Activated CD8-positive, alpha-beta T cell treated with anti-CD3 and anti-CD28 coated beads, Interleukin-2, amount 10 ng/mL, durations not matched to agents 7 days and 5 days (primary cell): ENCODE measurements around the gene SWSAP1. TPM values are rescaled to one million over a fixed set of nuclear protein-coding genes. Genes with fewer than 3 reads are reported as not detected.
"Not testable (repeated sequence)": the region's sequence is repeated elsewhere in the genome, so short reads cannot be mapped to it uniquely, and the experiment has no call there.

ENCODE experiments used
- ATAC-seq: fragments of 150-1000 bp; cut with Tn5 transposase; one replicate; pipeline ENCODE4 v1.10.0; 2021; ENCODE audit warnings: moderate library complexity
- CTCF ChIA-PET: fragments of 350-600 bp; sonication (Branson Sonifier 250); formaldehyde crosslinking; loops from one replicate; lab custom pipeline; 2021; ENCODE audit warnings: antibody characterized with exemption; lab: Charles Lee
- POLR2A ChIA-PET: fragments of 350-600 bp; sonication (Branson Sonifier 250); formaldehyde crosslinking; loops from one replicate; lab custom pipeline; 2021; ENCODE audit warnings: antibody characterized with exemption; lab: Charles Lee
- DNase-seq: peaks from one replicate; pipeline ENCODE4 v3.0.0-alpha.2; 2020
- H3K27ac Mint-ChIP-seq: one replicate; pipeline ENCODE4 v1.8.0; 2021; ENCODE audit warnings: mild to moderate bottlenecking, mixed read lengths
- H3K27me3 Mint-ChIP-seq: one replicate; pipeline ENCODE4 v1.8.0; 2021; ENCODE audit warnings: low read depth, mixed read lengths
- H3K36me3 Mint-ChIP-seq: one replicate; pipeline ENCODE4 v1.8.0; 2021; ENCODE audit warnings: low read depth, mixed read lengths
- H3K4me1 Mint-ChIP-seq: one replicate; pipeline ENCODE4 v1.8.0; 2021; ENCODE audit warnings: low read depth, mixed read lengths
- H3K4me3 Mint-ChIP-seq: one replicate; pipeline ENCODE4 v1.8.0; 2021; ENCODE audit warnings: mild to moderate bottlenecking, mixed read lengths
- H3K9me3 Mint-ChIP-seq: one replicate; pipeline ENCODE4 v1.8.0; 2022; ENCODE audit warnings: mixed read lengths; ENCODE audit not compliant: insufficient read depth
- total RNA-seq, 2 experiments: library from RNA; stranded (reverse); gene quantifications; one replicate each; pipeline ENCODE4 v1.2.3, GENCODE V29; 2021

The SWSAP1 gene
- total RNA-seq, 2 experiments from 2014 or later, result 3.1 to 3.4 TPM

GRCh38 chr19:11338569-11339253, 35.8 kb upstream of the SWSAP1 start:
- no peaks in the 10 kb centered on the region for H3K27me3 Mint-ChIP-seq
- H3K9me3 Mint-ChIP-seq, result no peaks in the 10 kb centered on the region
- ATAC-seq (no peak), DNase-seq (no peak)
- H3K27ac Mint-ChIP-seq, result no peak overlapping the region
- ChIA-PET CTCF (interaction anchor here (1.5 kb wide), 1 partner anchor 42 kb away, joined by 6 read pairs; no protein-coding TSS in a partner anchor), POLR2A (interaction anchor here (0.9 to 1.0 kb wide), 2 partner anchors 15 to 16 kb away, joined by 3 read pairs; no protein-coding TSS in a partner anchor)
- peaks cover 28% of the 10 kb centered on the region for H3K4me1 Mint-ChIP-seq
- peaks cover 28% of the 10 kb centered on the region for H3K36me3 Mint-ChIP-seq
- peak overlapping the region; percentile 73 for H3K4me3 Mint-ChIP-seq

- peak; percentile 89 for DNase-seq
- Mint-ChIP-seq H3K27ac (no peak within 1 kb of the TSS), H3K4me3 (peak within 1 kb of the TSS; percentile 73), H3K27me3 (no peaks in the 10 kb centered on the region), H3K9me3 (no peaks in the 10 kb centered on the region), H3K4me1 (peaks cover 31% of the 10 kb centered on the region), H3K36me3 (peaks cover 25% of the 10 kb centered on the region)
- ATAC-seq, result peak; percentile 92
- ChIA-PET POLR2A (interaction anchor here (0.6 to 1.2 kb wide), 5 partner anchors 8 to 42 kb away, joined by 3 to 7 read pairs (median 3); partner anchors contain the start of gene SWSAP1), CTCF (interaction anchor here (0.9 to 1.5 kb wide), 5 partner anchors 15 to 143 kb away, joined by 3 to 6 read pairs (median 4); no protein-coding TSS in a partner anchor)
These were observed 35.0 kb upstream of the SWSAP1 start, which contains the start of gene RAB3D for GRCh38 chr19:11339254-11340098. Gene RAB3D, minus strand, starts transcription at chr19:11339657. Its CDS starts 2,258 bp downstream, at chr19:11337399.

- Mint-ChIP-seq H3K4me1 (peaks cover 32% of the 10 kb centered on the region), H3K36me3 (peaks cover 22% of the 10 kb centered on the region), H3K4me3 (peak overlapping the region; percentile 61)
- H3K9me3 Mint-ChIP-seq, H3K27me3 Mint-ChIP-seq, DNase-seq, ATAC-seq, H3K27ac Mint-ChIP-seq: not testable (repeated sequence)
- CTCF ChIA-PET, result interaction anchor here (0.9 to 1.5 kb wide), 5 partner anchors 16 to 142 kb away, joined by 3 to 6 read pairs (median 4); no protein-coding TSS in a partner anchor
- POLR2A ChIA-PET, result interaction anchor here (0.6 to 1.2 kb wide), 4 partner anchors 9 to 41 kb away, joined by 3 to 7 read pairs (median 4); partner anchors contain the start of gene SWSAP1
These were observed 34.4 kb upstream of the SWSAP1 start for GRCh38 chr19:11340099-11340467.

GRCh38 chr19:11342429-11342828, 32.0 kb upstream of the SWSAP1 start:
- ATAC-seq (no peak), DNase-seq (no peak)
- no peak overlapping the region for H3K4me3 Mint-ChIP-seq
- no peaks in the 10 kb centered on the region for H3K9me3 Mint-ChIP-seq
- ChIA-PET POLR2A (interaction anchor here (0.6 kb wide), 1 partner anchor 23 kb away, joined by 3 read pairs; no protein-coding TSS in a partner anchor), CTCF (no interaction called here)
- H3K4me1 Mint-ChIP-seq, result peaks cover 46% of the 10 kb centered on the region
- H3K27me3 Mint-ChIP-seq, result no peaks in the 10 kb centered on the region
- H3K27ac Mint-ChIP-seq, result no peak overlapping the region
- H3K36me3 Mint-ChIP-seq, result peaks cover 6% of the 10 kb centered on the region

GRCh38 chr19:11345122-11345803, 29.2 kb upstream of the SWSAP1 start:
- H3K27me3 Mint-ChIP-seq, result no peaks in the 10 kb centered on the region
- CTCF ChIA-PET, result interaction anchor here (1.0 to 3.2 kb wide), 4 partner anchors 29 to 51 kb away, joined by 3 to 20 read pairs (median 8); partner anchors contain the start of gene SWSAP1
- POLR2A ChIA-PET, result interaction anchor here (2.1 kb wide), 1 partner anchor 30 kb away, joined by 12 read pairs; the partner anchor contains the start of gene SWSAP1
- H3K27ac Mint-ChIP-seq, result peak overlapping the region; percentile 92
- no peak for ATAC-seq
- H3K9me3 Mint-ChIP-seq, result peaks cover 6% of the 10 kb centered on the region
- no peak for DNase-seq
- peak overlapping the region; percentile 85 for H3K4me3 Mint-ChIP-seq
- peaks cover 13% of the 10 kb centered on the region for H3K36me3 Mint-ChIP-seq
- peaks cover 26% of the 10 kb centered on the region for H3K4me1 Mint-ChIP-seq

GRCh38 chr19:11346104-11346940, 28.1 kb upstream of the SWSAP1 start, which contains the start of the genes CCDC159 and TMEM205:
Gene CCDC159, plus strand, starts transcription at chr19:11346519. Its CDS starts 88 bp downstream, at chr19:11346607.
Gene TMEM205, minus strand, starts transcription at chr19:11346268. Its CDS starts 649 bp downstream, at chr19:11345619.
- ChIA-PET CTCF (interaction anchor here (1.0 to 3.2 kb wide), 8 partner anchors 9 to 136 kb away, joined by 3 to 20 read pairs (median 5); partner anchors contain the start of gene SWSAP1), POLR2A (interaction anchor here (1.0 to 2.1 kb wide), 2 partner anchors 29 to 257 kb away, joined by 6 to 12 read pairs; partner anchors contain the start of genes LDLR and SWSAP1)
- Mint-ChIP-seq H3K36me3 (peaks cover 12% of the 10 kb centered on the region), H3K4me3 (peak within 1 kb of the TSS; percentile 85), H3K9me3 (peaks cover 6% of the 10 kb centered on the region), H3K27ac (peak within 1 kb of the TSS; percentile 92), H3K4me1 (peaks cover 26% of the 10 kb centered on the region), H3K27me3 (no peaks in the 10 kb centered on the region)
- ATAC-seq, result peak; percentile 99
- DNase-seq, result peak; percentile 100

- no peak for DNase-seq
- H3K4me1 Mint-ChIP-seq, result peaks cover 26% of the 10 kb centered on the region
- ChIA-PET POLR2A (no interaction called here), CTCF (interaction anchor here (1.3 to 3.2 kb wide), 4 partner anchors 10 to 36 kb away, joined by 4 to 20 read pairs (median 5); no protein-coding TSS in a partner anchor)
- H3K27me3 Mint-ChIP-seq, result no peaks in the 10 kb centered on the region
- H3K36me3 Mint-ChIP-seq, result peaks cover 7% of the 10 kb centered on the region
- H3K27ac Mint-ChIP-seq, result no peak overlapping the region
- peaks cover 6% of the 10 kb centered on the region for H3K9me3 Mint-ChIP-seq
- peak overlapping the region; percentile 85 for H3K4me3 Mint-ChIP-seq
- ATAC-seq, result no peak
These were observed 26.9 kb upstream of the SWSAP1 start for GRCh38 chr19:11347546-11348039.

- no peak overlapping the region for H3K4me3 Mint-ChIP-seq
- no peaks in the 10 kb centered on the region for H3K27me3 Mint-ChIP-seq
- CTCF ChIA-PET, result no interaction called here
- peaks cover 6% of the 10 kb centered on the region for H3K9me3 Mint-ChIP-seq
- peaks cover 7% of the 10 kb centered on the region for H3K36me3 Mint-ChIP-seq
- no peak overlapping the region for H3K27ac Mint-ChIP-seq
- POLR2A ChIA-PET, result interaction anchor here (0.8 to 1.1 kb wide), 2 partner anchors 9 to 25 kb away, joined by 3 to 4 read pairs; partner anchors contain the start of gene SWSAP1
- DNase-seq (no peak), ATAC-seq (no peak)
- H3K4me1 Mint-ChIP-seq, result peaks cover 26% of the 10 kb centered on the region
These were observed 25.3 kb upstream of the SWSAP1 start for GRCh38 chr19:11349171-11349570.

- POLR2A ChIA-PET, result interaction anchor here (0.6 kb wide), 2 partner anchors 95 to 98 kb away, joined by 3 read pairs; no protein-coding TSS in a partner anchor
- H3K4me3 Mint-ChIP-seq, H3K36me3 Mint-ChIP-seq, H3K27me3 Mint-ChIP-seq, DNase-seq, ATAC-seq, CTCF ChIA-PET, H3K27ac Mint-ChIP-seq, H3K9me3 Mint-ChIP-seq: not testable (repeated sequence)
- H3K4me1 Mint-ChIP-seq, result peaks cover 13% of the 10 kb centered on the region
These were observed 20.4 kb upstream of the SWSAP1 start for GRCh38 chr19:11354102-11354501.
